GM23338 (cell line): ENCODE data around the gene ABL1. TPM values are rescaled to one million over a fixed set of nuclear protein-coding genes. Genes with fewer than 3 reads are reported as not detected.

ENCODE experiments used
- ATAC-seq: fragments of 200-7000 bp; cut with Tn5 transposase; 3 replicates; pipeline ENCODE4 v1.9.1; 2020
- DNase-seq: peaks from one replicate; pipeline ENCODE4 v3.0.0-alpha.2; 2015; ENCODE audit warnings: low spot score
- H2AFZ ChIP-seq: fragments of 200-600 bp; sonication (generic); 2 replicates; pipeline ENCODE4 v1.8.0; 2016; ENCODE audit warnings: antibody characterized with exemption, mild to moderate bottlenecking, moderate library complexity
- H3F3A ChIP-seq: fragments of 200-600 bp; sonication (generic); replicated peaks from 2 replicates; pipeline ENCODE4 v1.8.0; 2017; ENCODE audit warnings: antibody characterized with exemption, mixed run types, low read depth
- H3K27ac ChIP-seq: fragments of 200-600 bp; sonication (generic); 2 replicates; pipeline ENCODE4 v1.6.1; 2016; ENCODE audit warnings: low read depth
- H3K27me3 ChIP-seq: fragments of 200-600 bp; sonication (generic); 2 replicates; pipeline ENCODE4 v1.8.0; 2016; ENCODE audit warnings: mild to moderate bottlenecking, mixed run types, moderate library complexity; ENCODE audit not compliant: insufficient read depth
- H3K36me3 ChIP-seq: fragments of 200-600 bp; sonication (generic); 2 replicates; pipeline ENCODE4 v1.8.0; 2016; ENCODE audit warnings: mild to moderate bottlenecking; ENCODE audit not compliant: insufficient read depth
- H3K4me1 ChIP-seq: fragments of 200-600 bp; sonication (generic); 2 replicates; pipeline ENCODE4 v1.8.0; 2016; ENCODE audit warnings: mild to moderate bottlenecking, moderate library complexity; ENCODE audit not compliant: insufficient read depth
- H3K4me2 ChIP-seq: fragments of 200-600 bp; sonication (generic); 2 replicates; pipeline ENCODE4 v1.7.1; 2017; ENCODE audit warnings: mixed run types
- H3K4me3 ChIP-seq: fragments of 200-600 bp; sonication (generic); 2 replicates; pipeline ENCODE4 v1.6.1; 2016; ENCODE audit warnings: mixed run types
- H3K79me2 ChIP-seq: fragments of 200-600 bp; sonication (generic); replicated peaks from 2 replicates; pipeline ENCODE4 v1.8.0; 2017; ENCODE audit warnings: mild to moderate bottlenecking; ENCODE audit not compliant: insufficient read depth
- H3K9me2 ChIP-seq: fragments of 200-600 bp; sonication (generic); 2 replicates; pipeline ENCODE4 v1.8.0; 2017; ENCODE audit not compliant: insufficient read depth
- H4K20me1 ChIP-seq: fragments of 200-600 bp; sonication (generic); replicated peaks from 2 replicates; pipeline ENCODE4 v1.8.0; 2017; ENCODE audit warnings: mild to moderate bottlenecking; ENCODE audit not compliant: insufficient read depth
- H3K27ac Mint-ChIP-seq: 2 replicates; pipeline ENCODE4 v1.8.0; 2020; ENCODE audit warnings: inconsistent platforms, mild to moderate bottlenecking, moderate library complexity, mixed read lengths
- H3K27me3 Mint-ChIP-seq: 3 replicates; pipeline ENCODE4 v1.8.0; 2022; ENCODE audit warnings: low read depth, mild to moderate bottlenecking, moderate library complexity, mixed read lengths, inconsistent platforms; ENCODE audit not compliant: insufficient read depth, poor library complexity
- H3K36me3 Mint-ChIP-seq: 3 replicates; pipeline ENCODE4 v1.8.0; 2021; ENCODE audit warnings: low read depth, mild to moderate bottlenecking, inconsistent platforms, moderate library complexity, mixed read lengths
- H3K4me1 Mint-ChIP-seq: 3 replicates; pipeline ENCODE4 v1.8.0; 2020; ENCODE audit warnings: mild to moderate bottlenecking, inconsistent platforms, mixed read lengths
- H3K4me3 Mint-ChIP-seq: 3 replicates; pipeline ENCODE4 v1.8.0; 2021; ENCODE audit warnings: moderate library complexity, mild to moderate bottlenecking, inconsistent platforms, mixed read lengths
- H3K9me3 Mint-ChIP-seq: 3 replicates; pipeline ENCODE4 v1.8.0; 2020; ENCODE audit warnings: moderate library complexity, mild to moderate bottlenecking, inconsistent platforms, mixed read lengths
- CREB1 ChIP-seq: fragments of 250-450 bp; sonication (Bioruptor Pico); IDR thresholded peaks from 2 replicates; pipeline ENCODE4 v1.5.0; 2020; ENCODE audit warnings: low read depth, mild to moderate bottlenecking, moderate library complexity
- CTCF ChIP-seq, 2 experiments: fragments of 200-600 bp in 1 of 2; sonication (generic) in 1 of 2; conservative IDR thresholded peaks; 2 replicates each; pipeline versions ENCODE4 v1.5.1 to v1.6.1; 2016 to 2017; ENCODE audit warnings: antibody characterized with exemption in 2 of 2, low read depth in 2 of 2, mild to moderate bottlenecking in 2 of 2, moderate library complexity in 1 of 2
- EZH2 ChIP-seq: fragments of 200-600 bp; sonication (generic); IDR thresholded peaks from one replicate; pipeline ENCODE4 v1.8.0; 2017; ENCODE audit warnings: antibody characterized with exemption, mild to moderate bottlenecking, low read depth; ENCODE audit not compliant: unreplicated experiment
- EZH2phosphoT487 ChIP-seq: fragments of 200-600 bp; sonication (generic); IDR thresholded peaks from one replicate; pipeline ENCODE4 v1.8.1; 2018; ENCODE audit warnings: antibody characterized with exemption; ENCODE audit not compliant: unreplicated experiment
- JUNB ChIP-seq: IDR thresholded peaks from one replicate; pipeline ENCODE4 v1.6.1; 2016; ENCODE audit warnings: antibody characterized with exemption; ENCODE audit not compliant: unreplicated experiment
- NANOG ChIP-seq: IDR thresholded peaks from 2 replicates; pipeline ENCODE4 v1.6.1; 2016; ENCODE audit warnings: antibody characterized with exemption, borderline replicate concordance
- POLR2AphosphoS5 ChIP-seq: IDR thresholded peaks from 2 replicates; pipeline ENCODE4 v1.6.1; 2016; ENCODE audit warnings: antibody characterized with exemption, low read depth
- REST ChIP-seq: IDR thresholded peaks from one replicate; pipeline ENCODE4 v1.6.1; 2018; ENCODE audit warnings: antibody characterized with exemption; ENCODE audit not compliant: unreplicated experiment
- STAT1 ChIP-seq: IDR thresholded peaks from one replicate; pipeline ENCODE4 v1.6.1; 2016; ENCODE audit warnings: antibody characterized with exemption; ENCODE audit not compliant: unreplicated experiment
- ZNF114 ChIP-seq: fragments of 250-450 bp; sonication (Bioruptor Pico); IDR thresholded peaks from 2 replicates; pipeline ENCODE4 v1.5.0; 2020; ENCODE audit warnings: mild to moderate bottlenecking, moderate library complexity
- ZNF331 ChIP-seq: fragments of 250-450 bp; sonication (Bioruptor Pico); IDR thresholded peaks from 2 replicates; pipeline ENCODE4 v1.5.0; 2020; ENCODE audit warnings: low read depth, mild to moderate bottlenecking, moderate library complexity
- polyA plus RNA-seq: library from polyadenylated mRNA; unstranded; fragments of >200 nt; fragmentation: Nextera tagmentation; extraction: Ambion mirVana; gene quantifications from 2 replicates; pipeline ENCODE4 v1.2.1, GENCODE V29; 2016
- total RNA-seq: library from RNA; depleted of rRNA; stranded (reverse); fragments of >200 nt; shearing (Covaris generic); gene quantifications from 2 replicates; pipeline ENCODE4 v1.2.3, GENCODE V29; 2014
- TF ChIP-seq, protein P1 (sequence below): fragments of 250-450 bp; sonication (Bioruptor Pico); IDR thresholded peaks from 2 replicates; pipeline ENCODE4 v1.5.0; 2020; ENCODE audit warnings: mild to moderate bottlenecking, moderate library complexity
- TF ChIP-seq, protein P2 (sequence below): IDR thresholded peaks from 2 replicates; pipeline ENCODE4 v1.6.1; 2016; ENCODE audit warnings: antibody characterized with exemption

Gene ABL1
- total and polyA plus RNA-seq, 2 experiments from 2014 or later, result 20.7 to 85.1 TPM

DNA sequence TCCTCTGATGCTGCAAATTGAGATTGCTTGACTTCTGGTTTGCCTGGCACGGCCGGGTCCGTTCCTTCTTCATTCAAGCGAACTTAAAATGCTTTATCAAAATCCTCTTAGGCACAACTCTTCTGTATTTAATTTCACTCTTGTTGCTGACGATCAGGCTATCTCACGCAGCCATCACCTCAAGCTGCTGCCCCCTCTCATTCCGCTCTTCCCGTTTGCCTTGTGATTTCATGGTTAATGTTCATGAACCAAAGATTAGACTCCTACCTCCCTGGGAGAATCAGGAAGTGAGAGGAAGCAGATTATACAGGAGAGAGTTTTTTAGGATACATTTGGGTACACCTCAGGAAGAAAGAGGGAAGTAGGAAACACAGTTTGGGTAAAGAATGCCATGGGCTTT is 38.9 kb downstream of the ABL1 start:
- Mint-ChIP-seq H3K4me1 (no peaks in the 10 kb centered on the region), H3K27me3 (peaks cover 6% of the 10 kb centered on the region), H3K9me3 (no peaks in the 10 kb centered on the region), H3K4me3 (no peak overlapping the region), H3K36me3 (peaks cover 77% of the 10 kb centered on the region), H3K27ac (no peak overlapping the region)
- peaks cover 25% of the 10 kb centered on the region for H3K79me2 ChIP-seq
- H4K20me1 ChIP-seq, result peaks cover 11% of the 10 kb centered on the region
- H3K4me3 ChIP-seq, result no peak overlapping the region
- H3K27me3 ChIP-seq, result no peaks in the 10 kb centered on the region
- DNase-seq (no peak), ATAC-seq (no peak)
- no peaks in the 10 kb centered on the region for H3K4me1 ChIP-seq
- peaks cover 5% of the 10 kb centered on the region; the same call in 1 of the 2 replicates for H3F3A ChIP-seq
- TF ChIP-seq, protein P1, sequence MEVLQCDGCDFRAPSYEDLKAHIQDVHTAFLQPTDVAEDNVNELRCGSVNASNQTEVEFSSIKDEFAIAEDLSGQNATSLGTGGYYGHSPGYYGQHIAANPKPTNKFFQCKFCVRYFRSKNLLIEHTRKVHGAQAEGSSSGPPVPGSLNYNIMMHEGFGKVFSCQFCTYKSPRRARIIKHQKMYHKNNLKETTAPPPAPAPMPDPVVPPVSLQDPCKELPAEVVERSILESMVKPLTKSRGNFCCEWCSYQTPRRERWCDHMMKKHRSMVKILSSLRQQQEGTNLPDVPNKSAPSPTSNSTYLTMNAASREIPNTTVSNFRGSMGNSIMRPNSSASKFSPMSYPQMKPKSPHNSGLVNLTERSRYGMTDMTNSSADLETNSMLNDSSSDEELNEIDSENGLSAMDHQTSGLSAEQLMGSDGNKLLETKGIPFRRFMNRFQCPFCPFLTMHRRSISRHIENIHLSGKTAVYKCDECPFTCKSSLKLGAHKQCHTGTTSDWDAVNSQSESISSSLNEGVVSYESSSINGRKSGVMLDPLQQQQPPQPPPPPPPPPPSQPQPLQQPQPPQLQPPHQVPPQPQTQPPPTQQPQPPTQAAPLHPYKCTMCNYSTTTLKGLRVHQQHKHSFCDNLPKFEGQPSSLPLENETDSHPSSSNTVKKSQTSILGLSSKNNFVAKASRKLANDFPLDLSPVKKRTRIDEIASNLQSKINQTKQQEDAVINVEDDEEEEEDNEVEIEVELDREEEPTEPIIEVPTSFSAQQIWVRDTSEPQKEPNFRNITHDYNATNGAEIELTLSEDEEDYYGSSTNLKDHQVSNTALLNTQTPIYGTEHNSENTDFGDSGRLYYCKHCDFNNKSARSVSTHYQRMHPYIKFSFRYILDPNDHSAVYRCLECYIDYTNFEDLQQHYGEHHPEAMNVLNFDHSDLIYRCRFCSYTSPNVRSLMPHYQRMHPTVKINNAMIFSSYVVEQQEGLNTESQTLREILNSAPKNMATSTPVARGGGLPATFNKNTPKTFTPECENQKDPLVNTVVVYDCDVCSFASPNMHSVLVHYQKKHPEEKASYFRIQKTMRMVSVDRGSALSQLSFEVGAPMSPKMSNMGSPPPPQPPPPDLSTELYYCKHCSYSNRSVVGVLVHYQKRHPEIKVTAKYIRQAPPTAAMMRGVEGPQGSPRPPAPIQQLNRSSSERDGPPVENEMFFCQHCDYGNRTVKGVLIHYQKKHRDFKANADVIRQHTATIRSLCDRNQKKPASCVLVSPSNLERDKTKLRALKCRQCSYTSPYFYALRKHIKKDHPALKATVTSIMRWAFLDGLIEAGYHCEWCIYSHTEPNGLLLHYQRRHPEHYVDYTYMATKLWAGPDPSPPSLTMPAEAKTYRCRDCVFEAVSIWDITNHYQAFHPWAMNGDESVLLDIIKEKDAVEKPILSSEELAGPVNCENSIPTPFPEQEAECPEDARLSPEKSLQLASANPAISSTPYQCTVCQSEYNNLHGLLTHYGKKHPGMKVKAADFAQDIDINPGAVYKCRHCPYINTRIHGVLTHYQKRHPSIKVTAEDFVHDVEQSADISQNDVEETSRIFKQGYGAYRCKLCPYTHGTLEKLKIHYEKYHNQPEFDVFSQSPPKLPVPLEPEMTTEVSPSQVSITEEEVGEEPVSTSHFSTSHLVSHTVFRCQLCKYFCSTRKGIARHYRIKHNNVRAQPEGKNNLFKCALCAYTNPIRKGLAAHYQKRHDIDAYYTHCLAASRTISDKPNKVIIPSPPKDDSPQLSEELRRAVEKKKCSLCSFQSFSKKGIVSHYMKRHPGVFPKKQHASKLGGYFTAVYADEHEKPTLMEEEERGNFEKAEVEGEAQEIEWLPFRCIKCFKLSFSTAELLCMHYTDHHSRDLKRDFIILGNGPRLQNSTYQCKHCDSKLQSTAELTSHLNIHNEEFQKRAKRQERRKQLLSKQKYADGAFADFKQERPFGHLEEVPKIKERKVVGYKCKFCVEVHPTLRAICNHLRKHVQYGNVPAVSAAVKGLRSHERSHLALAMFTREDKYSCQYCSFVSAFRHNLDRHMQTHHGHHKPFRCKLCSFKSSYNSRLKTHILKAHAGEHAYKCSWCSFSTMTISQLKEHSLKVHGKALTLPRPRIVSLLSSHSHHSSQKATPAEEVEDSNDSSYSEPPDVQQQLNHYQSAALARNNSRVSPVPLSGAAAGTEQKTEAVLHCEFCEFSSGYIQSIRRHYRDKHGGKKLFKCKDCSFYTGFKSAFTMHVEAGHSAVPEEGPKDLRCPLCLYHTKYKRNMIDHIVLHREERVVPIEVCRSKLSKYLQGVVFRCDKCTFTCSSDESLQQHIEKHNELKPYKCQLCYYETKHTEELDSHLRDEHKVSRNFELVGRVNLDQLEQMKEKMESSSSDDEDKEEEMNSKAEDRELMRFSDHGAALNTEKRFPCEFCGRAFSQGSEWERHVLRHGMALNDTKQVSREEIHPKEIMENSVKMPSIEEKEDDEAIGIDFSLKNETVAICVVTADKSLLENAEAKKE (CRISPR knock-in tag), result no peak
- no peak for TF ChIP-seq EZH2phosphoT487
- no peak for TF ChIP-seq STAT1
- no peak for TF ChIP-seq JUNB
- no peak for TF ChIP-seq ZNF331 (CRISPR knock-in tag)
- no peak for TF ChIP-seq ZNF114 (CRISPR knock-in tag)
- no peak for TF ChIP-seq POLR2AphosphoS5
- no peak for TF ChIP-seq CTCF (conservative IDR thresholded peaks at IDR 0.05; ENCODE audit: low read depth in 2 of 2)
- no peak for TF ChIP-seq REST
- no peak for TF ChIP-seq EZH2
- TF ChIP-seq, protein P2, sequence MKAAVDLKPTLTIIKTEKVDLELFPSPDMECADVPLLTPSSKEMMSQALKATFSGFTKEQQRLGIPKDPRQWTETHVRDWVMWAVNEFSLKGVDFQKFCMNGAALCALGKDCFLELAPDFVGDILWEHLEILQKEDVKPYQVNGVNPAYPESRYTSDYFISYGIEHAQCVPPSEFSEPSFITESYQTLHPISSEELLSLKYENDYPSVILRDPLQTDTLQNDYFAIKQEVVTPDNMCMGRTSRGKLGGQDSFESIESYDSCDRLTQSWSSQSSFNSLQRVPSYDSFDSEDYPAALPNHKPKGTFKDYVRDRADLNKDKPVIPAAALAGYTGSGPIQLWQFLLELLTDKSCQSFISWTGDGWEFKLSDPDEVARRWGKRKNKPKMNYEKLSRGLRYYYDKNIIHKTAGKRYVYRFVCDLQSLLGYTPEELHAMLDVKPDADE, result no peak
- no peak for TF ChIP-seq NANOG
- no peak for TF ChIP-seq CREB1 (CRISPR knock-in tag)
- H3K4me2 ChIP-seq, result no peak overlapping the region
- no peak overlapping the region for H3K27ac ChIP-seq
- H3K36me3 ChIP-seq, result peaks cover 43% of the 10 kb centered on the region
- H3K9me2 ChIP-seq, result no peaks in the 10 kb centered on the region
- H2AFZ ChIP-seq, result no peak overlapping the region
